HG02870 (cell line): ENCODE results near the gene SGTA.
"Not testable (repeated sequence)": the region's sequence is repeated elsewhere in the genome, so short reads cannot be mapped to it uniquely, and the experiment has no call there.

Source experiments
- ATAC-seq: cut with Tn5 transposase; IDR thresholded peaks from one replicate; pipeline ENCODE4 v1.9.1; 2021; ENCODE audit warnings: mild to moderate bottlenecking, moderate library complexity; ENCODE audit not compliant: unreplicated experiment

Gene SGTA

GRCh38 chr19:2782936-2783780, at the start of gene SGTA:
Gene SGTA (minus strand): TSS chr19:2783273. CDS start chr19:2769068, 14,205 bp downstream.
- ATAC-seq: peak; percentile 79

GRCh38 chr19:2827840-2828489, 44.9 kb upstream of the SGTA start:
- ATAC-seq: no peak

GRCh38 chr19:2827022-2827421, 43.9 kb upstream of the SGTA start:
- no peak for ATAC-seq

- no peak for ATAC-seq
Observed at GRCh38 chr19:2824129-2824528, 41.1 kb upstream of the SGTA start.

GRCh38 chr19:2823646-2824045, 40.6 kb upstream of the SGTA start:
- no peak for ATAC-seq

GRCh38 chr19:2822846-2823245, 39.8 kb upstream of the SGTA start:
- no peak for ATAC-seq

GRCh38 chr19:2820112-2820702, 37.1 kb upstream of the SGTA start:
- peak; percentile 11 for ATAC-seq

GRCh38 chr19:2819540-2820111, 36.6 kb upstream of the SGTA start, which contains the start of gene ZNF554:
Gene ZNF554 (plus strand): TSS chr19:2819868. CDS start chr19:2820072, 204 bp downstream.
- peak; percentile 69 for ATAC-seq

GRCh38 chr19:2817237-2817829, 34.3 kb upstream of the SGTA start:
- not testable (repeated sequence) for ATAC-seq

GRCh38 chr19:2816641-2817040, 33.6 kb upstream of the SGTA start:
- ATAC-seq: no peak

- no peak for ATAC-seq
Observed at GRCh38 chr19:2815923-2816322, 32.9 kb upstream of the SGTA start.

GRCh38 chr19:2815191-2815614, 32.1 kb upstream of the SGTA start:
- no peak for ATAC-seq

GRCh38 chr19:2814426-2814825, 31.4 kb upstream of the SGTA start:
- ATAC-seq: no peak

GRCh38 chr19:2813235-2814160, 30.4 kb upstream of the SGTA start:
- ATAC-seq: no peak

- ATAC-seq: no peak
Observed at GRCh38 chr19:2812414-2813234, 29.6 kb upstream of the SGTA start.

GRCh38 chr19:2811735-2812413, 28.8 kb upstream of the SGTA start:
- ATAC-seq: no peak

- no peak for ATAC-seq
Observed at GRCh38 chr19:2811221-2811722, 28.2 kb upstream of the SGTA start.
